HepG2 (cell line): ENCODE results near the gene DPAGT1. TPM values are rescaled to one million over a fixed set of nuclear protein-coding genes. Genes with fewer than 3 reads are reported as not detected.

Experiments
- BORCS8-MEF2B ChIP-seq: sonication (generic); formaldehyde crosslinking; IDR thresholded peaks from 2 replicates; pipeline ENCODE4 v1.8.0; 2022; ENCODE audit warnings: mild to moderate bottlenecking, missing genetic modification reagents
- E2F2 ChIP-seq: sonication (generic); formaldehyde crosslinking; IDR thresholded peaks from 2 replicates; pipeline ENCODE4 v1.4.0; 2020; ENCODE audit warnings: missing genetic modification reagents, borderline replicate concordance
- FOSL2 ChIP-seq: sonication (generic); formaldehyde crosslinking; IDR thresholded peaks from 2 replicates; pipeline ENCODE4 v1.4.0; 2020; ENCODE audit warnings: missing genetic modification reagents
- NCOA5 ChIP-seq: sonication (generic); formaldehyde crosslinking; IDR thresholded peaks from 2 replicates; pipeline ENCODE4 v1.4.0; 2020; ENCODE audit warnings: missing genetic modification reagents
- RARG ChIP-seq: sonication (generic); formaldehyde crosslinking; IDR thresholded peaks from 2 replicates; pipeline ENCODE4 v1.4.0; 2020; ENCODE audit warnings: low read depth, mild to moderate bottlenecking, missing genetic modification reagents
- REPIN1 ChIP-seq: sonication (generic); formaldehyde crosslinking; IDR thresholded peaks from 2 replicates; pipeline ENCODE4 v1.8.0; 2022; ENCODE audit warnings: missing genetic modification reagents, low read depth, mild to moderate bottlenecking, borderline replicate concordance
- TBX2 ChIP-seq: sonication (generic); formaldehyde crosslinking; IDR thresholded peaks from 2 replicates; pipeline ENCODE4 v1.5.0; 2020; ENCODE audit warnings: missing genetic modification reagents, mild to moderate bottlenecking, borderline replicate concordance
- USF2 ChIP-seq, 2 experiments: sonication (generic) in 1 of 2; formaldehyde crosslinking in 1 of 2; IDR thresholded peaks; 2 replicates each; pipeline versions ENCODE4 v1.5.1 to v1.6.1; 2011 to 2020; ENCODE audit warnings: borderline replicate concordance in 1 of 2, low read depth in 1 of 2, low read length in 1 of 2, mild to moderate bottlenecking in 1 of 2, missing genetic modification reagents in 1 of 2, moderate library complexity in 1 of 2
- ZBTB40 ChIP-seq, 2 experiments: fragments of 450-650 bp in 1 of 2; sonication (generic) in 1 of 2; formaldehyde crosslinking in 1 of 2; IDR thresholded peaks; 2 replicates each; pipeline versions ENCODE4 v1.6.1 to v1.8.0; 2016 to 2022; ENCODE audit warnings: antibody characterized with exemption in 1 of 2, mild to moderate bottlenecking in 1 of 2, missing genetic modification reagents in 1 of 2
- ZFP62 ChIP-seq: sonication (generic); formaldehyde crosslinking; IDR thresholded peaks from 2 replicates; pipeline ENCODE4 v1.4.0; 2020; ENCODE audit warnings: missing genetic modification reagents
- ZNF607 ChIP-seq: sonication (generic); formaldehyde crosslinking; IDR thresholded peaks from 2 replicates; pipeline ENCODE4 v1.5.1; 2020; ENCODE audit warnings: missing genetic modification reagents, mild to moderate bottlenecking, borderline replicate concordance
- polyA plus RNA-seq, 8 experiments: library from polyadenylated mRNA; depleted of rRNA in 3 of 8; stranded (reverse) in 7 of 8; unstranded in 1 of 8; fragments of >200 nt; fragmentation: Illumina TruSeq in 4 of 8; extraction: Trizol in 4 of 8; gene quantifications; 2 replicates each; pipeline versions ENCODE4 v1.2.1 to v1.2.3, GENCODE V29; 2011 to 2016; ENCODE audit warnings: low read depth in 4 of 8, missing spikeins in 1 of 8, mixed read lengths in 1 of 8; ENCODE audit not compliant: insufficient read depth in 1 of 8
- total RNA-seq, 5 experiments: library from RNA; depleted of rRNA; stranded (reverse); fragments of >200 nt; fragmentation: Illumina TruSeq; extraction: Trizol; gene quantifications; 2 replicates each; pipeline ENCODE4 v1.2.3, GENCODE V29; 2016; ENCODE audit warnings: low read depth in 1 of 5
- TF ChIP-seq, protein P1 (sequence below): sonication (generic); formaldehyde crosslinking; IDR thresholded peaks from 2 replicates; pipeline ENCODE4 v1.5.1; 2020; ENCODE audit warnings: missing genetic modification reagents, mild to moderate bottlenecking, borderline replicate concordance

DPAGT1 gene
- total and polyA plus RNA-seq, 2 of the 13 experiments (the other 11 are each of a cell fraction or from before 2014, with no cell fraction given) = 37.6 to 70.7 TPM

- TF ChIP-seq, protein P1, sequence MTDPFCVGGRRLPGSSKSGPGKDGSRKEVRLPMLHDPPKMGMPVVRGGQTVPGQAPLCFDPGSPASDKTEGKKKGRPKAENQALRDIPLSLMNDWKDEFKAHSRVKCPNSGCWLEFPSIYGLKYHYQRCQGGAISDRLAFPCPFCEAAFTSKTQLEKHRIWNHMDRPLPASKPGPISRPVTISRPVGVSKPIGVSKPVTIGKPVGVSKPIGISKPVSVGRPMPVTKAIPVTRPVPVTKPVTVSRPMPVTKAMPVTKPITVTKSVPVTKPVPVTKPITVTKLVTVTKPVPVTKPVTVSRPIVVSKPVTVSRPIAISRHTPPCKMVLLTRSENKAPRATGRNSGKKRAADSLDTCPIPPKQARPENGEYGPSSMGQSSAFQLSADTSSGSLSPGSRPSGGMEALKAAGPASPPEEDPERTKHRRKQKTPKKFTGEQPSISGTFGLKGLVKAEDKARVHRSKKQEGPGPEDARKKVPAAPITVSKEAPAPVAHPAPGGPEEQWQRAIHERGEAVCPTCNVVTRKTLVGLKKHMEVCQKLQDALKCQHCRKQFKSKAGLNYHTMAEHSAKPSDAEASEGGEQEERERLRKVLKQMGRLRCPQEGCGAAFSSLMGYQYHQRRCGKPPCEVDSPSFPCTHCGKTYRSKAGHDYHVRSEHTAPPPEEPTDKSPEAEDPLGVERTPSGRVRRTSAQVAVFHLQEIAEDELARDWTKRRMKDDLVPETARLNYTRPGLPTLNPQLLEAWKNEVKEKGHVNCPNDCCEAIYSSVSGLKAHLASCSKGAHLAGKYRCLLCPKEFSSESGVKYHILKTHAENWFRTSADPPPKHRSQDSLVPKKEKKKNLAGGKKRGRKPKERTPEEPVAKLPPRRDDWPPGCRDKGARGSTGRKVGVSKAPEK = no peak
- TF ChIP-seq RARG (CRISPR knock-in tag) (no peak), ZNF607 (CRISPR knock-in tag) (peak; percentile 4; the same call in 1 of the 2 replicates), USF2 (IDR thresholded peaks at IDR 0.05; ENCODE audit: low read depth, low read length) (peak; percentile 88), USF2 (CRISPR knock-in tag; IDR thresholded peaks at IDR 0.05; ENCODE audit: borderline replicate concordance) (peak; percentile 94; the same call in 1 of the 2 replicates), E2F2 (CRISPR knock-in tag) (no peak), ZFP62 (no peak), ZBTB40 (IDR thresholded peaks at IDR 0.05) (peak; percentile 48), ZBTB40 (CRISPR knock-in tag; IDR thresholded peaks at IDR 0.05) (no peak), REPIN1 (CRISPR knock-in tag) (peak; percentile 45), BORCS8-MEF2B (CRISPR knock-in tag) (no peak), TBX2 (CRISPR knock-in tag) (peak; percentile 18; the same call in 1 of the 2 replicates), FOSL2 (CRISPR knock-in tag) (no peak), NCOA5 (no peak)
Measured at GRCh38 chr11:119101759-119102423, at the start of gene DPAGT1 (continued).
